ENCODE results near the gene CSH1.
"Not testable (repeated sequence)": the region's sequence is repeated elsewhere in the genome, so short reads cannot be mapped to it uniquely, and the experiment has no call there.

CSH1 gene

GRCh38 chr17:63898899-63899798 is 2.8 kb upstream of the CSH1 start:
- H2BK120ac ChIP-seq (ENCODE audit: low read depth, low read length); H4K8ac ChIP-seq (ENCODE audit: low read length); H3K36me3 ChIP-seq (ENCODE audit: control insufficient read depth in 1 of 2, insufficient read depth in 2 of 2, low read depth in 1 of 2, low read length in 2 of 2); H3K9me3 ChIP-seq (ENCODE audit: control insufficient read depth, low read length); H3K27ac ChIP-seq (ENCODE audit: low read length, poor library complexity, severe bottlenecking); H2AK5ac ChIP-seq (ENCODE audit: low read length, severe bottlenecking); H3K79me1 ChIP-seq (replicated peaks; ENCODE audit: low read length, poor library complexity, severe bottlenecking); H4K91ac ChIP-seq (ENCODE audit: low read length); H3K4me2 ChIP-seq (ENCODE audit: low read length, poor library complexity, severe bottlenecking); H3K4me1 ChIP-seq (ENCODE audit: control insufficient read depth, insufficient read depth, low read depth, low read length); H2BK5ac ChIP-seq (ENCODE audit: low read depth, low read length, poor library complexity, severe bottlenecking); H3K23ac ChIP-seq (ENCODE audit: low read length in 2 of 2); H3K9ac ChIP-seq (ENCODE audit: low read length); H2AFZ ChIP-seq (ENCODE audit: low read depth, low read length); H2BK12ac ChIP-seq (ENCODE audit: low read length in 2 of 2); H3K4me3 ChIP-seq (ENCODE audit: insufficient read depth in 1 of 2, low read depth in 1 of 2, low read length in 2 of 2); H3K14ac ChIP-seq (ENCODE audit: low read length in 2 of 2); H2BK15ac ChIP-seq (ENCODE audit: low read depth, poor library complexity, severe bottlenecking); H3K4ac ChIP-seq (ENCODE audit: low read depth in 1 of 2, low read length in 2 of 2); H3K18ac ChIP-seq (ENCODE audit: low read depth in 1 of 2, low read length in 2 of 2); DNase-seq: not testable (repeated sequence)
- peaks cover 10 to 18% of the 10 kb centered on the region in 2 experiments for H3K27me3 ChIP-seq (ENCODE audit: control insufficient read depth in 1 of 2, insufficient read depth in 1 of 2, low read length in 2 of 2)
- WGBS, result 81% methylated on average over 4 of the region's 6 CpGs

GRCh38 chr17:63894821-63895220 is 1.6 kb downstream of the CSH1 start:
- H3K4me1 ChIP-seq (ENCODE audit: control insufficient read depth, insufficient read depth, low read depth, low read length); H4K8ac ChIP-seq (ENCODE audit: low read length); H2BK12ac ChIP-seq (ENCODE audit: low read length in 2 of 2); DNase-seq; H2AK5ac ChIP-seq (ENCODE audit: low read length, severe bottlenecking); H3K4me3 ChIP-seq (ENCODE audit: insufficient read depth in 1 of 2, low read depth in 1 of 2, low read length in 2 of 2); H4K91ac ChIP-seq (ENCODE audit: low read length); H3K79me1 ChIP-seq (replicated peaks; ENCODE audit: low read length, poor library complexity, severe bottlenecking); H2AFZ ChIP-seq (ENCODE audit: low read depth, low read length); H3K23ac ChIP-seq (ENCODE audit: low read length in 2 of 2); H3K4ac ChIP-seq (ENCODE audit: low read depth in 1 of 2, low read length in 2 of 2); H3K36me3 ChIP-seq (ENCODE audit: control insufficient read depth in 1 of 2, insufficient read depth in 2 of 2, low read depth in 1 of 2, low read length in 2 of 2); H2BK5ac ChIP-seq (ENCODE audit: low read depth, low read length, poor library complexity, severe bottlenecking); H3K27me3 ChIP-seq (ENCODE audit: control insufficient read depth in 1 of 2, insufficient read depth in 1 of 2, low read length in 2 of 2); H3K27ac ChIP-seq (ENCODE audit: low read length, poor library complexity, severe bottlenecking); H3K18ac ChIP-seq (ENCODE audit: low read depth in 1 of 2, low read length in 2 of 2); H2BK120ac ChIP-seq (ENCODE audit: low read depth, low read length); H3K14ac ChIP-seq (ENCODE audit: low read length in 2 of 2); H3K9ac ChIP-seq (ENCODE audit: low read length); H3K4me2 ChIP-seq (ENCODE audit: low read length, poor library complexity, severe bottlenecking); H3K9me3 ChIP-seq (ENCODE audit: control insufficient read depth, low read length); H2BK15ac ChIP-seq (ENCODE audit: low read depth, poor library complexity, severe bottlenecking): not testable (repeated sequence)
- no CpG with 5 or more reads among the region's 10 CpGs for WGBS

- not testable (repeated sequence) for H3K27me3 ChIP-seq (ENCODE audit: control insufficient read depth in 1 of 2, insufficient read depth in 1 of 2, low read length in 2 of 2); H3K4me3 ChIP-seq (ENCODE audit: insufficient read depth in 1 of 2, low read depth in 1 of 2, low read length in 2 of 2); H4K8ac ChIP-seq (ENCODE audit: low read length); H3K4me1 ChIP-seq (ENCODE audit: control insufficient read depth, insufficient read depth, low read depth, low read length); H2BK5ac ChIP-seq (ENCODE audit: low read depth, low read length, poor library complexity, severe bottlenecking); H2AFZ ChIP-seq (ENCODE audit: low read depth, low read length); H3K23ac ChIP-seq (ENCODE audit: low read length in 2 of 2); H3K9me3 ChIP-seq (ENCODE audit: control insufficient read depth, low read length); DNase-seq; H3K18ac ChIP-seq (ENCODE audit: low read depth in 1 of 2, low read length in 2 of 2); H3K4me2 ChIP-seq (ENCODE audit: low read length, poor library complexity, severe bottlenecking); H2BK120ac ChIP-seq (ENCODE audit: low read depth, low read length); H3K79me1 ChIP-seq (replicated peaks; ENCODE audit: low read length, poor library complexity, severe bottlenecking); H3K9ac ChIP-seq (ENCODE audit: low read length); H2BK15ac ChIP-seq (ENCODE audit: low read depth, poor library complexity, severe bottlenecking); H3K14ac ChIP-seq (ENCODE audit: low read length in 2 of 2); H3K4ac ChIP-seq (ENCODE audit: low read depth in 1 of 2, low read length in 2 of 2); H2AK5ac ChIP-seq (ENCODE audit: low read length, severe bottlenecking); H2BK12ac ChIP-seq (ENCODE audit: low read length in 2 of 2); H3K36me3 ChIP-seq (ENCODE audit: control insufficient read depth in 1 of 2, insufficient read depth in 2 of 2, low read depth in 1 of 2, low read length in 2 of 2); H3K27ac ChIP-seq (ENCODE audit: low read length, poor library complexity, severe bottlenecking); H4K91ac ChIP-seq (ENCODE audit: low read length)
- WGBS, result 51% methylated on average over 2 of the region's 3 CpGs
Measured at GRCh38 chr17:63894021-63894420, 2.4 kb downstream of the CSH1 start.

- H3K23ac ChIP-seq (ENCODE audit: low read length in 2 of 2); H3K18ac ChIP-seq (ENCODE audit: low read depth in 1 of 2, low read length in 2 of 2); H3K14ac ChIP-seq (ENCODE audit: low read length in 2 of 2); H4K8ac ChIP-seq (ENCODE audit: low read length); H2AFZ ChIP-seq (ENCODE audit: low read depth, low read length); H3K9me3 ChIP-seq (ENCODE audit: control insufficient read depth, low read length); H3K36me3 ChIP-seq (ENCODE audit: control insufficient read depth in 1 of 2, insufficient read depth in 2 of 2, low read depth in 1 of 2, low read length in 2 of 2); H2AK5ac ChIP-seq (ENCODE audit: low read length, severe bottlenecking); H3K4me3 ChIP-seq (ENCODE audit: insufficient read depth in 1 of 2, low read depth in 1 of 2, low read length in 2 of 2); H2BK120ac ChIP-seq (ENCODE audit: low read depth, low read length); H2BK5ac ChIP-seq (ENCODE audit: low read depth, low read length, poor library complexity, severe bottlenecking); DNase-seq; H3K79me1 ChIP-seq (replicated peaks; ENCODE audit: low read length, poor library complexity, severe bottlenecking); H3K4me2 ChIP-seq (ENCODE audit: low read length, poor library complexity, severe bottlenecking); H3K27me3 ChIP-seq (ENCODE audit: control insufficient read depth in 1 of 2, insufficient read depth in 1 of 2, low read length in 2 of 2); H3K27ac ChIP-seq (ENCODE audit: low read length, poor library complexity, severe bottlenecking); H3K9ac ChIP-seq (ENCODE audit: low read length); H3K4ac ChIP-seq (ENCODE audit: low read depth in 1 of 2, low read length in 2 of 2); H2BK12ac ChIP-seq (ENCODE audit: low read length in 2 of 2); H4K91ac ChIP-seq (ENCODE audit: low read length); H3K4me1 ChIP-seq (ENCODE audit: control insufficient read depth, insufficient read depth, low read depth, low read length); H2BK15ac ChIP-seq (ENCODE audit: low read depth, poor library complexity, severe bottlenecking): not testable (repeated sequence)
- 69% methylated on average over 6 of the region's 11 CpGs for WGBS
Measured at GRCh38 chr17:63892316-63893037, 3.9 kb downstream of the CSH1 start.
